ENCODE data around the gene TSPAN12. TPM values are rescaled to one million over a fixed set of nuclear protein-coding genes. Genes with fewer than 3 reads are reported as not detected.

TSPAN12 gene
- total and polyA plus RNA-seq, 2 donors (not counting 3 experiments of a cell fraction or from before 2014, with no cell fraction given) = 9.3 to 19.8 TPM

GRCh38 chr7:120792861-120793130 lies 65.1 kb downstream of the TSPAN12 start:
- Histone ChIP-seq H3K4me1 (ENCODE audit: control insufficient read depth, extremely low read depth, insufficient read depth, low read length) (peaks cover 8% of the 10 kb centered on the region), H3K79me2 (ENCODE audit: control insufficient read depth, insufficient read depth, low read length) (no peaks in the 10 kb centered on the region), H3K9me3 (replicated peaks; ENCODE audit: control insufficient read depth, insufficient read depth, low read length) (no peaks in the 10 kb centered on the region), H4K20me1 (replicated peaks; ENCODE audit: control insufficient read depth, extremely low read depth, insufficient read depth, low read length) (no peaks in the 10 kb centered on the region), H3K9ac (replicated peaks; ENCODE audit: extremely low read depth, insufficient read depth, low read length) (no peak overlapping the region), H3K36me3 (ENCODE audit: control insufficient read depth in 2 of 2, extremely low read depth in 1 of 2, insufficient read depth in 2 of 2, low read length in 2 of 2) (no peaks in the 10 kb centered on the region), H3K4me2 (ENCODE audit: insufficient read depth, low read length) (no peak overlapping the region), H2AFZ (ENCODE audit: low read depth, low read length) (no peak overlapping the region), H3K9me1 (replicated peaks; ENCODE audit: control insufficient read depth, extremely low read depth, insufficient read depth, low read length) (no peaks in the 10 kb centered on the region), H3K27ac (ENCODE audit: insufficient read depth, low read depth, low read length) (no peak overlapping the region), H3K4me3 (replicated peaks in 1 of 3; ENCODE audit: insufficient read depth in 1 of 3, low read depth in 1 of 3, low read length in 3 of 3) (no peak overlapping the region), H3K27me3 (ENCODE audit: control insufficient read depth in 2 of 2, insufficient read depth in 2 of 2, low read length in 2 of 2) (no peaks in the 10 kb centered on the region)
- intact Hi-C loops (cut with micrococcal nuclease) = loop anchor here (1.0 kb wide), 5 partner anchors 65 to 316 kb away; no protein-coding TSS in a partner anchor
- BruUV-seq (replicated peaks) = no TSS peak
- ChIA-PET CTCF (interaction anchor here (0.7 to 3.1 kb wide), 38 partner anchors 9 to 603 kb away, joined by 3 to 82 read pairs (median 6); partner anchors contain the start of genes CPED1, FAM3C, ING3 and TSPAN12), POLR2A (no interaction called here)
- dilution Hi-C loops (cut with MboI; ENCODE audit: extremely low pct_ligation_motif_present, low sequenced_read_pairs) = no loop called here
- FAIRE-seq (no peak), DNase-seq (ENCODE audit: low read depth, low spot score) (no peak)
- TF ChIP-seq POLR2AphosphoS5 (IDR thresholded peaks at IDR 0.05; ENCODE audit: insufficient read depth, low read depth, low read length) = no peak
- TF ChIP-seq FOS (IDR thresholded peaks at IDR 0.05; ENCODE audit: borderline replicate concordance, insufficient read depth, low read length) = peak; percentile 19

- Histone ChIP-seq H3K27ac (ENCODE audit: insufficient read depth, low read depth, low read length) (no peak overlapping the region), H2AFZ (ENCODE audit: low read depth, low read length) (peak overlapping the region; percentile 0), H3K9me3 (replicated peaks; ENCODE audit: control insufficient read depth, insufficient read depth, low read length) (no peaks in the 10 kb centered on the region), H3K4me1 (ENCODE audit: control insufficient read depth, extremely low read depth, insufficient read depth, low read length) (peaks cover 8% of the 10 kb centered on the region), H3K4me3 (replicated peaks in 1 of 3; ENCODE audit: insufficient read depth in 1 of 3, low read depth in 1 of 3, low read length in 3 of 3) (no peak overlapping the region), H4K20me1 (replicated peaks; ENCODE audit: control insufficient read depth, extremely low read depth, insufficient read depth, low read length) (no peaks in the 10 kb centered on the region), H3K79me2 (ENCODE audit: control insufficient read depth, insufficient read depth, low read length) (no peaks in the 10 kb centered on the region), H3K27me3 (ENCODE audit: control insufficient read depth in 2 of 2, insufficient read depth in 2 of 2, low read length in 2 of 2) (no peaks in the 10 kb centered on the region), H3K36me3 (ENCODE audit: control insufficient read depth in 2 of 2, extremely low read depth in 1 of 2, insufficient read depth in 2 of 2, low read length in 2 of 2) (no peaks in the 10 kb centered on the region), H3K9me1 (replicated peaks; ENCODE audit: control insufficient read depth, extremely low read depth, insufficient read depth, low read length) (no peaks in the 10 kb centered on the region), H3K4me2 (ENCODE audit: insufficient read depth, low read length) (no peak overlapping the region), H3K9ac (replicated peaks; ENCODE audit: extremely low read depth, insufficient read depth, low read length) (no peak overlapping the region)
- peak; percentile 95 for TF ChIP-seq CTCF (IDR thresholded peaks at IDR 0.05; ENCODE audit: extremely low read depth in 1 of 2, insufficient read depth in 1 of 2, low read depth in 1 of 2, low read length in 2 of 2)
- no peak for TF ChIP-seq GATA2 (IDR thresholded peaks at IDR 0.05; ENCODE audit: insufficient read depth, insufficient read length, low read depth, low read length)
- TF ChIP-seq POLR2A (IDR thresholded peaks at IDR 0.05; ENCODE audit: low read depth, low read length) = no peak
- dilution Hi-C loops (cut with MboI; ENCODE audit: extremely low pct_ligation_motif_present, low sequenced_read_pairs) (no loop called here), intact Hi-C loops (cut with micrococcal nuclease) (loop anchor here (1.0 kb wide), 5 partner anchors 65 to 316 kb away; no protein-coding TSS in a partner anchor)
- ChIA-PET CTCF (interaction anchor here (0.6 to 3.1 kb wide), 57 partner anchors 9 to 1221 kb away, joined by 3 to 82 read pairs (median 4); partner anchors contain the start of genes CPED1, FAM3C, ING3 and TSPAN12), POLR2A (interaction anchor here (0.9 kb wide), 1 partner anchor 316 kb away, joined by 3 read pairs; no protein-coding TSS in a partner anchor)
- no TSS peak for BruUV-seq (replicated peaks)
- FAIRE-seq (peak; percentile 69), DNase-seq (ENCODE audit: low read depth, low spot score) (peak; percentile 72)
These were observed 65.7 kb downstream of the TSPAN12 start for GRCh38 chr7:120792091-120792860.

Data from endothelial cell of umbilical vein (primary cell).